HepG2 (cell line): ENCODE results near the gene NME4. TPM values are rescaled to one million over a fixed set of nuclear protein-coding genes. Genes with fewer than 3 reads are reported as not detected.

Source experiments
- ATAC-seq: fragments of 200-7000 bp; cut with Tn5 transposase; 3 replicates; pipeline ENCODE4 v1.9.1; 2020; ENCODE audit warnings: mild to moderate bottlenecking, moderate library complexity
- BruUV-seq: library from RNA; stranded (reverse); fragments of 400-500 nt; replicated peaks from 2 replicates; lab custom pipeline; 2021; lab: Mats Ljungman, UMichigan
- CTCF ChIA-PET: fragments of 300-600 bp; formaldehyde crosslinking; extraction: SDS; loops from one replicate; lab custom pipeline; 2021; ENCODE audit warnings: low total read pairs, inconsistent platforms, low intra/inter-chr PET ratio; lab: Yijun Ruan, JAX
- POLR2A ChIA-PET: fragments of 350-600 bp; sonication (Branson Sonifier 250); formaldehyde crosslinking; loops from one replicate; lab custom pipeline; 2020; ENCODE audit warnings: antibody characterized with exemption, inconsistent platforms; lab: Yijun Ruan, JAX
- DNase-seq: peaks from one replicate; pipeline ENCODE4 v3.0.0-alpha.2; 2015; ENCODE audit warnings: low spot score
- FAIRE-seq: peaks from 3 replicates; lab custom pipeline; 2011; peaks lifted over from hg19 to GRCh38; lab: Jason Lieb, UNC
- H2AFZ ChIP-seq: one replicate; pipeline ENCODE4 v1.6.1; 2011; ENCODE audit warnings: low read length, inconsistent platforms
- H3K27ac ChIP-seq: fragments of 300-600 bp; 3 replicates; pipeline ENCODE4 v1.8.0; 2011; ENCODE audit warnings: mixed run types, mild to moderate bottlenecking, mixed read lengths, low read length, inconsistent platforms; ENCODE audit not compliant: insufficient read depth; ENCODE audit errors: extremely low read length
- H3K27me3 ChIP-seq, 2 experiments: fragments of 200-600 bp in 1 of 2; 2 replicates in 1 of 2; 3 replicates in 1 of 2; pipeline versions ENCODE4 v1.6.0 to v1.8.0; 2011; ENCODE audit warnings: low read length in 2 of 2, mild to moderate bottlenecking in 2 of 2, moderate library complexity in 2 of 2, inconsistent platforms in 1 of 2; ENCODE audit not compliant: insufficient read depth in 2 of 2, control insufficient read depth in 1 of 2
- H3K36me3 ChIP-seq, 2 experiments: fragments of 200-600 bp in 1 of 2; replicated peaks in 1 of 2; 2 replicates in 1 of 2; 3 replicates in 1 of 2; pipeline versions ENCODE4 v1.5.1 to v1.8.0; 2011; ENCODE audit warnings: low read length in 2 of 2, inconsistent platforms in 1 of 2; ENCODE audit not compliant: insufficient read depth in 2 of 2, control insufficient read depth in 1 of 2
- H3K4me1 ChIP-seq: 2 replicates; pipeline ENCODE4 v1.5.1; 2012; ENCODE audit warnings: low read length, inconsistent platforms; ENCODE audit not compliant: insufficient read depth
- H3K4me2 ChIP-seq: 2 replicates; pipeline ENCODE4 v1.6.0; 2011; ENCODE audit warnings: low read depth, low read length, inconsistent platforms
- H3K4me3 ChIP-seq, 3 experiments: fragments of 200-600 bp in 1 of 3; sonication (generic), shearing (Covaris generic) in 1 of 3; replicated peaks in 1 of 3; 2 replicates each; pipeline ENCODE4 v1.5.1; 2011 to 2016; ENCODE audit warnings: low read length in 3 of 3, inconsistent platforms in 2 of 3, low read depth in 2 of 3, mild to moderate bottlenecking in 2 of 3, control low read depth in 1 of 3, mixed read lengths in 1 of 3; ENCODE audit not compliant: insufficient read depth in 1 of 3
- H3K79me2 ChIP-seq: one replicate; pipeline ENCODE4 v1.6.1; 2011; ENCODE audit warnings: low read length, inconsistent platforms; ENCODE audit not compliant: insufficient read depth
- H3K9ac ChIP-seq: 2 replicates; pipeline ENCODE4 v1.6.0; 2011; ENCODE audit warnings: mild to moderate bottlenecking, low read depth, low read length, inconsistent platforms; ENCODE audit not compliant: insufficient read depth
- H3K9me3 ChIP-seq: 2 replicates; pipeline ENCODE4 v1.5.1; 2012; ENCODE audit warnings: mild to moderate bottlenecking, low read length
- H4K20me1 ChIP-seq: 2 replicates; pipeline ENCODE4 v1.6.0; 2011; ENCODE audit warnings: inconsistent platforms, mild to moderate bottlenecking, low read length, moderate library complexity; ENCODE audit not compliant: insufficient read depth
- CENPT ChIP-seq: sonication (generic); formaldehyde crosslinking; IDR thresholded peaks from 2 replicates; pipeline ENCODE4 v1.8.0; 2022; ENCODE audit warnings: low read depth, mild to moderate bottlenecking, moderate library complexity, missing genetic modification reagents
- DZIP1 ChIP-seq: sonication (generic); formaldehyde crosslinking; IDR thresholded peaks from 2 replicates; pipeline ENCODE4 v1.5.0; 2020; ENCODE audit warnings: mild to moderate bottlenecking, missing genetic modification reagents
- FOXA1 ChIP-seq, 2 experiments: fragments of 450-650 bp in 1 of 2; sonication (generic) in 1 of 2; formaldehyde crosslinking in 1 of 2; IDR thresholded peaks; 2 replicates each; pipeline versions ENCODE4 v1.4.0 to v1.6.1; 2016 to 2020; ENCODE audit warnings: missing genetic modification reagents in 1 of 2
- FOXC1 ChIP-seq: sonication (generic); formaldehyde crosslinking; IDR thresholded peaks from 2 replicates; pipeline ENCODE4 v1.8.0; 2022; ENCODE audit warnings: mild to moderate bottlenecking, missing genetic modification reagents, borderline replicate concordance
- HDAC1 ChIP-seq: sonication (generic); formaldehyde crosslinking; IDR thresholded peaks from 2 replicates; pipeline ENCODE4 v1.5.1; 2020; ENCODE audit warnings: mild to moderate bottlenecking, missing genetic modification reagents
- HNRNPH1 ChIP-seq: fragments of 200-400 bp; formaldehyde crosslinking; optimal IDR thresholded peaks from 2 replicates; pipeline ENCODE3; 2017; ENCODE audit warnings: mild to moderate bottlenecking, low read depth, low read length
- KLF11 ChIP-seq: IDR thresholded peaks from 2 replicates; pipeline ENCODE4 v1.6.1; 2016; ENCODE audit warnings: missing compliant biosample characterization
- RBM22 ChIP-seq: fragments of 200-400 bp; formaldehyde crosslinking; optimal IDR thresholded peaks from 2 replicates; pipeline ENCODE3; 2017; ENCODE audit warnings: mild to moderate bottlenecking, low read length, moderate library complexity
- TFDP2 ChIP-seq: sonication (generic); formaldehyde crosslinking; IDR thresholded peaks from 2 replicates; pipeline ENCODE4 v1.4.0; 2020; ENCODE audit warnings: missing genetic modification reagents
- U2AF1 ChIP-seq: fragments of 200-400 bp; formaldehyde crosslinking; optimal IDR thresholded peaks from 2 replicates; pipeline ENCODE3; 2017; ENCODE audit warnings: mild to moderate bottlenecking, low read depth, low read length
- ZFP41 ChIP-seq: sonication (generic); formaldehyde crosslinking; IDR thresholded peaks from 2 replicates; pipeline ENCODE4 v1.4.0; 2020; ENCODE audit warnings: mild to moderate bottlenecking, missing genetic modification reagents, borderline replicate concordance
- ZFY ChIP-seq: sonication (generic); formaldehyde crosslinking; IDR thresholded peaks from 2 replicates; pipeline ENCODE4 v1.4.0; 2020; ENCODE audit warnings: missing genetic modification reagents
- ZGPAT ChIP-seq: IDR thresholded peaks from 2 replicates; pipeline ENCODE4 v1.6.1; 2016; ENCODE audit warnings: mild to moderate bottlenecking
- ZNF12 ChIP-seq: sonication (generic); formaldehyde crosslinking; IDR thresholded peaks from 2 replicates; pipeline ENCODE4 v1.5.0; 2020; ENCODE audit warnings: missing genetic modification reagents
- ZNF3 ChIP-seq: IDR thresholded peaks from 2 replicates; pipeline ENCODE4 v1.7.0; 2017; ENCODE audit warnings: inconsistent platforms
- ZNF501 ChIP-seq: sonication (generic); formaldehyde crosslinking; IDR thresholded peaks from 2 replicates; pipeline ENCODE4 v1.5.1; 2020; ENCODE audit warnings: mild to moderate bottlenecking, moderate library complexity, missing genetic modification reagents
- ZNF800 ChIP-seq: sonication (generic); formaldehyde crosslinking; IDR thresholded peaks from 2 replicates; pipeline ENCODE4 v1.4.0; 2020; ENCODE audit warnings: missing genetic modification reagents
- WGBS: methylation state at CpG from one replicate; pipeline ENCODE4 v1.1.6; 2017; ENCODE audit warnings: low lambda C conversion rate; 5-methylcytosine and 5-hydroxymethylcytosine counted together
- in situ Hi-C: cut with HindIII; loops from 2 replicates; pipeline ENCODE4 v1.10.0; 2017; ENCODE audit warnings: low pct_unique_long_range_greater_than_20kb; ENCODE audit not compliant: extremely low pct_ligation_motif_present
- intact Hi-C: fragments of 100-400 bp; cut with micrococcal nuclease; formaldehyde crosslinking; loops from one replicate; pipeline ENCODE4 v1.10.0; 2022; ENCODE audit not compliant: unreplicated experiment
- polyA plus RNA-seq, 8 experiments: library from polyadenylated mRNA; depleted of rRNA in 3 of 8; stranded (reverse) in 7 of 8; unstranded in 1 of 8; fragments of >200 nt; fragmentation: Illumina TruSeq in 4 of 8; extraction: Trizol in 4 of 8; gene quantifications; 2 replicates each; pipeline versions ENCODE4 v1.2.1 to v1.2.3, GENCODE V29; 2011 to 2016; ENCODE audit warnings: low read depth in 4 of 8, missing spikeins in 1 of 8, mixed read lengths in 1 of 8; ENCODE audit not compliant: insufficient read depth in 1 of 8
- total RNA-seq, 5 experiments: library from RNA; depleted of rRNA; stranded (reverse); fragments of >200 nt; fragmentation: Illumina TruSeq; extraction: Trizol; gene quantifications; 2 replicates each; pipeline ENCODE4 v1.2.3, GENCODE V29; 2016; ENCODE audit warnings: low read depth in 1 of 5

NME4 gene
- total and polyA plus RNA-seq, 2 of the 13 experiments (the other 11 are each of a cell fraction or from before 2014, with no cell fraction given), result 121 to 263 TPM

DNA sequence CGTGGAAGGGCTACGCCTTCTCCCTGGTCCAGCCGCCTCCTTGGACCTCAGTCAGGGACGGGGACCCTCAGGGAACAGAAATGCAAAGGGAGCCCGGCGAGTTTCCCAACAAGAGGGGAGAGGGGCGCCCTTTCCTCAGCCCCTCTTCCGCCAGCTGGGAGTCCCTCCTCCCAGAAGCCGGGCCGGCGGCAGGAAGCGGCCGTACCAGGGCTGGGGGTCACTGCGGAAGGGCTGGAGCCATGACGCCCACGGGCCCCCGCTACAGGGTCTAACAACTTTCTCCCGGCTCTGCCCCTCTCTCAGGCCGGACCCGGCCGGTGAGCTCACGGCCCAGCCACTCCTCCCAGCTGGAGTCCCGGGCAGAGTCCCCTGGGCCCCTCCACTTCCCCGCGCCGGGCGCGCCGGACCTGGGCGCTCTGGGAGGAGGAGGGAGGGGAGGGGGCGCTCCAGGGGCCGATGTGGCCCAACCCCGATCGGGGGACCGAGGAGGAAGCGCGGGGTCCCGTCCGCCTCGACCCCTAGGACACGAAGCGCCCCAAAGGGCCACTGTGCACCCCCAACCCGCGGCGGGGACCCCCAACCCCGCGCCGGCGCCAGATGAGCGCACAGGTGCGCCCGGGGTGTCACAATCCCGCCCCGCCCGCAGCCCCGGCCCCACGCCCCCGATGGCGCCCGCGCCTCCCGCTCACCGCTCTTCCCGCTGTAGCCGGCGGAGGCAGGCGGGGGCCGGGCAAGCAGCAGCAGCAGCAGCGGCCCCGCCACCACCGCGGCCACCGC, 15.8 kb upstream of the NME4 start:
- peak overlapping the region; percentile 68 for H3K27ac ChIP-seq
- H2AFZ ChIP-seq, result no peak overlapping the region
- peak overlapping the region; percentile 88 for H3K4me2 ChIP-seq
- POLR2A ChIA-PET, result interaction anchor here (0.8 to 5.9 kb wide), 8 partner anchors 11 to 121 kb away, joined by 3 to 27 read pairs (median 4); partner anchors contain the start of genes AXIN1, DECR2 and MRPL28
- DNase-seq, result no peak
- H3K27me3 ChIP-seq, result no peaks in the 10 kb centered on the region
- no TSS peak for BruUV-seq
- peaks cover 38% of the 10 kb centered on the region for H3K4me1 ChIP-seq
- H3K36me3 ChIP-seq, result peaks cover 4 to 9% of the 10 kb centered on the region in 2 experiments; a peak in 2 of 5 replicates
- no peaks in the 10 kb centered on the region for H3K9me3 ChIP-seq
- no CpG with 5 or more reads among the region's 73 CpGs for WGBS
- FAIRE-seq, result no peak
- in situ Hi-C loops (no loop called here), intact Hi-C loops (no loop called here)
- ATAC-seq, result peak; percentile 76
- CTCF ChIA-PET, result no interaction called here
- peaks cover 16% of the 10 kb centered on the region for H3K79me2 ChIP-seq
- peak overlapping the region; percentile 81 for H3K9ac ChIP-seq
- H3K4me3 ChIP-seq, result peak overlapping the region; percentile 85 to 94 (median 93)
- H4K20me1 ChIP-seq, result no peaks in the 10 kb centered on the region
- TF ChIP-seq RBM22, result no peak
- no peak for TF ChIP-seq ZNF12 (CRISPR knock-in tag)
- TF ChIP-seq ZFY, result peak; percentile 65
- TF ChIP-seq HDAC1, result peak; percentile 82
- 0 out of 2 replicates have a peak, but pooled peaks have one; percentile 46 for TF ChIP-seq KLF11 (CRISPR knock-in tag)
- TF ChIP-seq HNRNPH1, result no peak
- no peak for TF ChIP-seq DZIP1
- no peak for TF ChIP-seq ZNF3 (CRISPR knock-in tag)
- TF ChIP-seq FOXC1 (CRISPR knock-in tag), result no peak
- no peak for TF ChIP-seq ZNF800
- no peak for TF ChIP-seq U2AF1
- peak; percentile 35; the same call in 1 of the 2 replicates for TF ChIP-seq TFDP2 (CRISPR knock-in tag)
- no peak for TF ChIP-seq CENPT (CRISPR knock-in tag)
- no peak for TF ChIP-seq FOXA1 (IDR thresholded peaks at IDR 0.05)
- TF ChIP-seq FOXA1 (CRISPR knock-in tag; IDR thresholded peaks at IDR 0.05), result no peak
- peak; percentile 45 for TF ChIP-seq ZGPAT
- no peak for TF ChIP-seq ZFP41 (CRISPR knock-in tag)
- TF ChIP-seq ZNF501, result peak; percentile 39
